GM12878 (cell line): ENCODE data around the gene SYNGR3. TPM values are rescaled to one million over a fixed set of nuclear protein-coding genes. Genes with fewer than 3 reads are reported as not detected.

ENCODE experiments used
- ATAC-seq: fragments of 200-7000 bp; cut with Tn5 transposase; 3 replicates; pipeline ENCODE4 v1.9.1; 2020; ENCODE audit warnings: mild to moderate bottlenecking, moderate library complexity
- BruUV-seq: library from RNA; stranded (reverse); fragments of 400-500 nt; replicated peaks from 2 replicates; lab custom pipeline; 2021; lab: Mats Ljungman, UMichigan
- CTCF ChIA-PET: fragments of 300-600 bp; sonication (Branson Sonifier 250); formaldehyde crosslinking; extraction: SDS; loops from one replicate; lab custom pipeline; 2021; ENCODE audit warnings: inconsistent platforms; lab: Yijun Ruan, JAX
- POLR2A ChIA-PET: fragments of 350-600 bp; formaldehyde crosslinking; extraction: SDS; loops from one replicate; lab custom pipeline; 2021; ENCODE audit warnings: inconsistent platforms; lab: Charles Lee
- RAD21 ChIA-PET: fragments of 300-600 bp; sonication (Branson Sonifier 250); formaldehyde crosslinking; loops from one replicate; lab custom pipeline; 2023; ENCODE audit warnings: antibody characterized with exemption; ENCODE audit not compliant: unreplicated experiment; lab: Charles Lee
- SMC1A ChIA-PET: fragments of 300-600 bp; sonication (Branson Sonifier 250); formaldehyde crosslinking; loops from one replicate; lab custom pipeline; 2023; ENCODE audit not compliant: unreplicated experiment, uncharacterized antibody; lab: Charles Lee
- DNase-seq: peaks from one replicate; pipeline ENCODE4 v3.0.0-alpha.2; 2011; ENCODE audit warnings: low read depth, low spot score
- FAIRE-seq: peaks from 3 replicates; lab custom pipeline; 2011; peaks lifted over from hg19 to GRCh38; lab: Jason Lieb, UNC
- H2AFZ ChIP-seq: 2 replicates; pipeline ENCODE4 v1.6.0; 2011; ENCODE audit warnings: low read depth, low read length, control low read depth; ENCODE audit not compliant: control insufficient read depth
- H3K27ac ChIP-seq: 2 replicates; pipeline ENCODE4 v1.5.1; 2011; ENCODE audit warnings: control low read depth; ENCODE audit not compliant: control insufficient read depth, insufficient read depth
- H3K27me3 ChIP-seq, 2 experiments: replicated peaks in 1 of 2; 2 replicates each; pipeline versions ENCODE4 v1.6.0 to v1.6.1; 2011; ENCODE audit warnings: low read length in 1 of 2; ENCODE audit not compliant: control insufficient read depth in 2 of 2, insufficient read depth in 2 of 2
- H3K36me3 ChIP-seq, 2 experiments: 2 replicates each; pipeline ENCODE4 v1.5.1; 2011; ENCODE audit warnings: low read length in 1 of 2; ENCODE audit not compliant: control insufficient read depth in 2 of 2, insufficient read depth in 2 of 2
- H3K4me1 ChIP-seq: 2 replicates; pipeline ENCODE4 v1.6.1; 2011; ENCODE audit warnings: mild to moderate bottlenecking, low read length, moderate library complexity, mixed read lengths; ENCODE audit not compliant: control insufficient read depth, insufficient read depth
- H3K4me2 ChIP-seq: 2 replicates; pipeline ENCODE4 v1.6.0; 2011; ENCODE audit warnings: control low read depth; ENCODE audit not compliant: control insufficient read depth, insufficient read depth
- H3K4me3 ChIP-seq: fragments of 200-600 bp; sonication (generic); 2 replicates; pipeline ENCODE4 v1.5.1; 2016
- H3K79me2 ChIP-seq: 2 replicates; pipeline ENCODE4 v1.6.0; 2011; ENCODE audit warnings: low read length; ENCODE audit not compliant: control insufficient read depth, insufficient read depth
- H3K9ac ChIP-seq: 2 replicates; pipeline ENCODE4 v1.8.0; 2011; ENCODE audit warnings: low read length, control low read depth, mixed read lengths; ENCODE audit not compliant: control insufficient read depth, insufficient read depth
- H3K9me3 ChIP-seq: replicated peaks from 3 replicates; pipeline ENCODE4 v1.5.1; 2011; ENCODE audit warnings: mild to moderate bottlenecking, low read length; ENCODE audit not compliant: control insufficient read depth, insufficient read depth
- H4K20me1 ChIP-seq: 2 replicates; pipeline ENCODE4 v1.6.0; 2011; ENCODE audit not compliant: control insufficient read depth, insufficient read depth
- ASH2L ChIP-seq: fragments of 300-600, 200-600 bp; sonication (generic); IDR thresholded peaks from 2 replicates; pipeline ENCODE4 v1.6.1; 2017; ENCODE audit warnings: low read depth, mild to moderate bottlenecking, borderline replicate concordance
- BHLHE40 ChIP-seq, 2 experiments: fragments of 450-650 bp in 1 of 2; IDR thresholded peaks; 2 replicates each; pipeline ENCODE4 v1.6.1; 2011 to 2017; ENCODE audit warnings: low read depth in 2 of 2, borderline replicate concordance in 1 of 2, improper control_type of control experiment in 1 of 2, low read length in 1 of 2, mild to moderate bottlenecking in 1 of 2
- CHD2 ChIP-seq: IDR thresholded peaks from 2 replicates; pipeline ENCODE4 v1.6.1; 2011; ENCODE audit warnings: low read depth, low read length, improper control_type of control experiment, borderline replicate concordance
- CTCF ChIP-seq, 3 experiments: IDR thresholded peaks in 2 of 3; conservative IDR thresholded peaks in 1 of 3; 2 replicates each; pipeline ENCODE4 v1.5.1; 2011; ENCODE audit warnings: low read depth in 3 of 3, low read length in 3 of 3, mild to moderate bottlenecking in 3 of 3, control low read depth in 2 of 3, moderate library complexity in 2 of 3, inconsistent platforms in 1 of 3, mixed read lengths in 1 of 3; ENCODE audit not compliant: control insufficient read depth in 2 of 3, insufficient read depth in 1 of 3; ENCODE audit errors: extremely low read depth in 1 of 3
- EZH2 ChIP-seq: IDR thresholded peaks from 2 replicates; pipeline ENCODE4 v1.6.1; 2012; ENCODE audit warnings: low read depth, mild to moderate bottlenecking, control low read depth, inconsistent platforms, low read length, borderline replicate concordance; ENCODE audit not compliant: control insufficient read depth
- IRF5 ChIP-seq: fragments of 450-650 bp; IDR thresholded peaks from 2 replicates; pipeline ENCODE4 v1.6.1; 2017; ENCODE audit warnings: borderline replicate concordance
- NR2C1 ChIP-seq: fragments of 450-650 bp; IDR thresholded peaks from 2 replicates; pipeline ENCODE4 v1.6.1; 2017; ENCODE audit warnings: antibody characterized with exemption, mild to moderate bottlenecking, moderate library complexity
- SPI1 ChIP-seq: IDR thresholded peaks from 2 replicates; pipeline ENCODE4 v1.6.1; 2011; ENCODE audit warnings: low read depth, mild to moderate bottlenecking, low read length, moderate library complexity, borderline replicate concordance; ENCODE audit not compliant: insufficient read depth
- ZNF217 ChIP-seq: fragments of 450-650 bp; IDR thresholded peaks from 2 replicates; pipeline ENCODE4 v1.6.1; 2017; ENCODE audit warnings: antibody characterized with exemption, mild to moderate bottlenecking
- WGBS: methylation state at CpG from one replicate; pipeline ENCODE4 v1.1.6; 2016; ENCODE audit warnings: low lambda C conversion rate; ENCODE audit not compliant: insufficient replicate concordance, insufficient coverage; ENCODE audit errors: missing lambda C conversion rate; 5-methylcytosine and 5-hydroxymethylcytosine counted together
- in situ Hi-C: fragments of 300-500 bp; cut with MboI; formaldehyde crosslinking; loops from 9 replicates; pipeline ENCODE4 v1.14.3; 2018; ENCODE audit warnings: mixed read lengths
- intact Hi-C: fragments of 100-400 bp; cut with micrococcal nuclease; formaldehyde crosslinking; loops from one replicate; pipeline ENCODE4 v1.14.2; 2022; ENCODE audit not compliant: unreplicated experiment
- polyA plus RNA-seq, 11 experiments: library from polyadenylated mRNA; depleted of rRNA in 4 of 11; unstranded in 6 of 11; stranded (reverse) in 5 of 11; fragments of >200 nt; fragmentation: Nextera tagmentation in 4 of 11; fragmentation: Illumina TruSeq in 1 of 11; extraction: Ambion mirVana in 4 of 11; extraction: Trizol in 1 of 11; gene quantifications; 1 replicate in 1 of 11; 2 replicates in 10 of 11; pipeline versions ENCODE4 v1.2.1 to v1.2.3, GENCODE V29; 2011 to 2016; ENCODE audit warnings: inconsistent platforms in 2 of 11, missing spikeins in 2 of 11, low read depth in 1 of 11
- total RNA-seq, 4 experiments: library from RNA; depleted of rRNA in 3 of 4; stranded (reverse); fragments of >200 nt in 3 of 4; fragmentation: Illumina TruSeq in 1 of 4; extraction: Trizol in 1 of 4; gene quantifications; 2 replicates each; pipeline versions ENCODE4 v1.2.1 to v1.2.3, GENCODE V29; 2013 to 2021

SYNGR3 gene
- total and polyA plus RNA-seq, 10 of the 15 experiments (the other 5 are each of a cell fraction or from before 2014, with no cell fraction given) = 1.2 to 18.1 (median 6.6) TPM

GRCh38 chr16:2027024-2028010 lies 37.5 kb downstream of the SYNGR3 start:
- SMC1A ChIA-PET = no interaction called here
- FAIRE-seq (peak; percentile 35), DNase-seq (no peak), ATAC-seq (no peak)
- H3K9ac ChIP-seq = no peak overlapping the region
- no TSS peak for BruUV-seq
- peaks cover 11 to 13% of the 10 kb centered on the region in 2 experiments for H3K27me3 ChIP-seq
- CTCF ChIA-PET = no interaction called here
- RAD21 ChIA-PET = no interaction called here
- in situ Hi-C loops (no loop called here), intact Hi-C loops (no loop called here)
- H3K4me1 ChIP-seq = peaks cover 7% of the 10 kb centered on the region
- H3K4me3 ChIP-seq = no peak overlapping the region; the same call in 1 of the 2 replicates
- no peak overlapping the region for H3K27ac ChIP-seq
- WGBS = 15% methylated on average over 22 of the region's 76 CpGs
- no peaks in the 10 kb centered on the region for H3K36me3 ChIP-seq
- H3K9me3 ChIP-seq = no peaks in the 10 kb centered on the region
- peaks cover 5% of the 10 kb centered on the region; the same call in 1 of the 2 replicates for H4K20me1 ChIP-seq
- no peak overlapping the region for H2AFZ ChIP-seq
- H3K4me2 ChIP-seq = peak overlapping the region; percentile 9; the same call in 1 of the 2 replicates
- TF ChIP-seq ZNF217 (no peak), SPI1 (no peak), ASH2L (no peak), IRF5 (no peak), CHD2 (no peak), EZH2 (0 out of 2 replicates have a peak, but pooled peaks have one; percentile 78), NR2C1 (no peak), BHLHE40 (IDR thresholded peaks at IDR 0.05; ENCODE audit: borderline replicate concordance in 1 of 2, low read depth in 2 of 2, low read length in 1 of 2) (peak in 1 of 2 experiments; percentile 38; a peak in 1 of 4 replicates), CTCF (IDR thresholded peaks at IDR 0.05 in 2 of 3, conservative IDR thresholded peaks at IDR 0.05 in 1 of 3; ENCODE audit: control insufficient read depth in 2 of 3, extremely low read depth in 1 of 3, insufficient read depth in 1 of 3, low read depth in 3 of 3, low read length in 3 of 3) (peak in 1 of 3 experiments; percentile 14; a peak in 1 of 6 replicates)
- POLR2A ChIA-PET = no interaction called here
- H3K79me2 ChIP-seq = no peaks in the 10 kb centered on the region
